Measurements from ENCODE around the gene EYA2.

EYA2 gene

DNA sequence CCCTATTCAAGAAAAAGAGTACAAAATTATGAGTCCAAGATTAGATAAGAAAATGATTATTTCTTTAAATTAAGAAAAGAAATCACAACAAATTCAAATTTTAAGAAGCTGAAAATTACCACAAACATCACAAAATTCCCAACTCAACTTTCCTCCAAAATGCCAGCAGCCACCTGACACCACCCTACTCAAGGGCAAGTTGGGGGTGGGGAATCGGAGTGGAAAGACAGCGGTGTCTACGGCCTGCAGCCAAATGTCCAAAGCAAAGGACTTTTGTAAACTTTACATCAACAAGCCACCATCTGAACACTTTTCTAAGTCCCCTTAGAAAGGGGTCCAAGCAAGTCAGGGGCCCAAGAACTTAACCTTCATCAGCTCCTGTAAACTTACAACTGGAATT, 1.6 kb upstream of the EYA2 start:
- ChIA-PET POLR2A (no interaction called here), CTCF (interaction anchor here (0.7 to 1.4 kb wide), 3 partner anchors 15 to 131 kb away, joined by 3 to 5 read pairs (median 4); no protein-coding TSS in a partner anchor)
- no peak for DNase-seq (ENCODE audit: extremely low spot score)
- TF ChIP-seq ELF4 (IDR thresholded peaks at IDR 0.05) (no peak), ZNF384 (IDR thresholded peaks at IDR 0.05) (no peak), SUZ12 (IDR thresholded peaks at IDR 0.05) (no peak), FOXM1 (IDR thresholded peaks at IDR 0.05; ENCODE audit: borderline replicate concordance) (no peak), FOXA1 (IDR thresholded peaks at IDR 0.05) (no peak), CTBP1 (IDR thresholded peaks at IDR 0.05; ENCODE audit: borderline replicate concordance) (no peak), FOXK2 (IDR thresholded peaks at IDR 0.05) (no peak), ARNT (IDR thresholded peaks at IDR 0.05) (no peak), HDGF (IDR thresholded peaks at IDR 0.05; ENCODE audit: borderline replicate concordance) (no peak), TARDBP (IDR thresholded peaks at IDR 0.05) (no peak), NFRKB (IDR thresholded peaks at IDR 0.05) (no peak), LEF1 (IDR thresholded peaks at IDR 0.05; ENCODE audit: borderline replicate concordance) (no peak), SP1 (IDR thresholded peaks at IDR 0.05) (no peak), L3MBTL2 (conservative IDR thresholded peaks at IDR 0.05) (no peak), BHLHE40 (IDR thresholded peaks at IDR 0.05; ENCODE audit: borderline replicate concordance) (no peak)
- TF ChIP-seq, protein P1, sequence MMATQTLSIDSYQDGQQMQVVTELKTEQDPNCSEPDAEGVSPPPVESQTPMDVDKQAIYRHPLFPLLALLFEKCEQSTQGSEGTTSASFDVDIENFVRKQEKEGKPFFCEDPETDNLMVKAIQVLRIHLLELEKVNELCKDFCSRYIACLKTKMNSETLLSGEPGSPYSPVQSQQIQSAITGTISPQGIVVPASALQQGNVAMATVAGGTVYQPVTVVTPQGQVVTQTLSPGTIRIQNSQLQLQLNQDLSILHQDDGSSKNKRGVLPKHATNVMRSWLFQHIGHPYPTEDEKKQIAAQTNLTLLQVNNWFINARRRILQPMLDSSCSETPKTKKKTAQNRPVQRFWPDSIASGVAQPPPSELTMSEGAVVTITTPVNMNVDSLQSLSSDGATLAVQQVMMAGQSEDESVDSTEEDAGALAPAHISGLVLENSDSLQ (IDR thresholded peaks at IDR 0.05), result no peak

DNA sequence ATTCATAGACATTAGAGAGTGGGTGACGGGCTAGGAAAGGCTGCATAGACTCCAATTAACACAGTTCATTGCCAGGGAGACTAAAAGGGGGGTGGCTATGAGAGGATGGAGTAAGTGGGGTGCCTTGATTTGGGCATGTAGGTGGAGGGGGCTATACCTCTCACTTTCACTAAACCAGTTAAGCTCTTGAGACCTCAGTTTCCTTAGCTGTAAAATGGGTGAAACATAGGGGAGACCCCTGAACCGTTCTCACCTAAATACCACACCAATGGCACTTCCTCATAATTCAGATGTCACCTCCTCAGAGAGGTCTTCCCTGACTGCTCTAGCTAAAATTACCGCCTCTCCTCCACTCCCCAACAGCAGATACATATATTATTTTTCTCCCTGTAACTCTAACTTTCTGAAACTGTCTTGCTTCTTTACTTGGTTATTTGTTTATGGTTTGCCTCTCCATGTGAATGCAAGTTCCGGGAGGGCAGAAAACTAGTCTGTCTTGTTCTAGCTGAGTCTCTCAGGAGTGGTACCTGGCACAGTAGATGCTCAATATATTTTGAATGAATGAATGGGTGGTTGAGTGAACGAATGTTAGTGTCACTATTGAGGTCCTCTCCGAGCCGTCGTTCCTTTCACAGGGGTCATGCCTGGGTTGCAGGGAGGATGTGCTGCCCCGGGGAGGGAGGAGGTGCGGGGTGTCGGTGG, 615 bp upstream of the EYA2 start:
- no peak for TF ChIP-seq ARNT (IDR thresholded peaks at IDR 0.05)
- no peak for TF ChIP-seq ZNF384 (IDR thresholded peaks at IDR 0.05)
- TF ChIP-seq, protein P1 (IDR thresholded peaks at IDR 0.05), result no peak
- POLR2A ChIA-PET, result interaction anchor here (0.6 kb wide), 1 partner anchor 93 kb away, joined by 4 read pairs; no protein-coding TSS in a partner anchor
- CTCF ChIA-PET, result interaction anchor here (1.1 to 1.4 kb wide), 2 partner anchors 16 to 131 kb away, joined by 4 to 5 read pairs; no protein-coding TSS in a partner anchor
- no peak for DNase-seq (ENCODE audit: extremely low spot score)

DNA sequence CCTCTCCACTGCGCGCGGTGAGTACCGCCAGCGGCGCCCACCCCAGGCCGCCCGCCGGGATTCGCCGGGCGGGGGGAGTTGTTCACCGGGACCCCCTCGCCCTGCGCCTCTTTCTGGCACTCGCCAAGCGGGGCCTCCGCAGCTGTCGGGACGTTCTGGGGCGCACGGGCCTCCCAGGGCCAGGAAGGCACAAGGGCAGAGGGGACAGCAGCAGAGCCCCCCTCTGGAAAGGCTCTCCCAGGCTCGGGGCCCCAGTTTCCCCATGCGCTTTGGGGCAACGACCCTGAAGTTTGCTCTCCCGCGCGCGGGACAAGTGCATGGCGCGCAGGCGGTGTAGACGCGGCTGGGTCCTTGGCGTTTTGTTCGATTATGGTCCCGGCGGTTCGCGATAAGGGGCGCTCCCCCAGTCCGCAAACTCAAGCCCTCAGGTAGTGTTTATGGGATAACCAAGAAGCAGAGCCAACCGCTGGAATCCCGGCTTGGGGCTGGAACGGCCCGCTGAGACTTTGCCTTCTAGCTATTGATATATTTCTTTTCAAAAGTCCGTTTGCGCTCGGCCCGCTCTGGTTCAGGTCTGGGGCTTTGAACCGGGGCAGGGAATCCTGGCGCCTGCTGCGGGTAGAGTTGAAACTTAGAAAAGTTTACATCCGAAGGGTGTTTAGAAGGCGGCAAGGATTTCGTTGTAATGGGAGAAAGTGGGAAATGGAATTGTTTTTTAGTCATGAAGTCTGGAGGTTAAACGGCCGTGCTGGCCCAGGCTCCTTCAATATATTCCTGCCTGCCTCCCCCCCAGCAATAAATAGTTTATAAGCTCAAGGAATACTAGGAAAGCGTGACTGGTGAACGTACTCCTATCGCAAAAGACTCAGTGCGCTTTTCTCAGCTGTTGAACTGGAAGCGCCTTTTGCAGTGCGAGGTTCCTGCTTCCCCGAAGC, 595 bp downstream of the EYA2 start:
- POLR2A ChIA-PET, result interaction anchor here (1.2 kb wide), 1 partner anchor 47 kb away, joined by 3 read pairs; no protein-coding TSS in a partner anchor

DNA sequence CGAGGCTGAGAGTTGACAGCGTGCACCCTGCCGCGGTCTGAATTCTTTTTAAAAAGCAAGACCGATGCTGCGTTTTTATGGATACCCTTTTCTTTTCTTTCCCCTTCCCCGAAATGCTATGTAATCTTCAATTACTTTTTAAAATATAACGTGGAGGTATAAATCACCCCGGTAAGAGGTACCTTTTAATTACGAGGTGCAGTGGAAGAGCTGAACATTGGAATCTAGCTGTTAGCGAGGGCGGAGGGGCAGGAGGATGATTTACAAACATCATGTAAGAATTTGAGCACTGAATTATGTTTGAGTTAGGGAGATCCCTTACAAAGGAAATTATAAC, 1.2 kb downstream of the EYA2 start:
- POLR2A ChIA-PET, result interaction anchor here (1.2 kb wide), 1 partner anchor 46 kb away, joined by 3 read pairs; no protein-coding TSS in a partner anchor
- no peak for DNase-seq (ENCODE audit: extremely low spot score)
- CTCF ChIA-PET, result interaction anchor here (1.0 kb wide), 1 partner anchor 143 kb away, joined by 3 read pairs; no protein-coding TSS in a partner anchor
- TF ChIP-seq FOXM1 (IDR thresholded peaks at IDR 0.05; ENCODE audit: borderline replicate concordance), result no peak
- TF ChIP-seq SP1 (IDR thresholded peaks at IDR 0.05), result no peak
- no peak for TF ChIP-seq NFRKB (IDR thresholded peaks at IDR 0.05)
- TF ChIP-seq, protein P1 (IDR thresholded peaks at IDR 0.05), result no peak
- TF ChIP-seq L3MBTL2 (conservative IDR thresholded peaks at IDR 0.05), result no peak; the same call in 1 of the 2 replicates
- no peak for TF ChIP-seq LEF1 (IDR thresholded peaks at IDR 0.05; ENCODE audit: borderline replicate concordance)

More for the DNA sequence above, 595 bp downstream of the EYA2 start:
- no peak for TF ChIP-seq HDGF (IDR thresholded peaks at IDR 0.05; ENCODE audit: borderline replicate concordance)
- TF ChIP-seq L3MBTL2 (conservative IDR thresholded peaks at IDR 0.05), result peak; percentile 84
- CTCF ChIA-PET, result interaction anchor here (1.0 kb wide), 1 partner anchor 142 kb away, joined by 3 read pairs; no protein-coding TSS in a partner anchor
- DNase-seq (ENCODE audit: extremely low spot score), result peak; percentile 45

DNA sequence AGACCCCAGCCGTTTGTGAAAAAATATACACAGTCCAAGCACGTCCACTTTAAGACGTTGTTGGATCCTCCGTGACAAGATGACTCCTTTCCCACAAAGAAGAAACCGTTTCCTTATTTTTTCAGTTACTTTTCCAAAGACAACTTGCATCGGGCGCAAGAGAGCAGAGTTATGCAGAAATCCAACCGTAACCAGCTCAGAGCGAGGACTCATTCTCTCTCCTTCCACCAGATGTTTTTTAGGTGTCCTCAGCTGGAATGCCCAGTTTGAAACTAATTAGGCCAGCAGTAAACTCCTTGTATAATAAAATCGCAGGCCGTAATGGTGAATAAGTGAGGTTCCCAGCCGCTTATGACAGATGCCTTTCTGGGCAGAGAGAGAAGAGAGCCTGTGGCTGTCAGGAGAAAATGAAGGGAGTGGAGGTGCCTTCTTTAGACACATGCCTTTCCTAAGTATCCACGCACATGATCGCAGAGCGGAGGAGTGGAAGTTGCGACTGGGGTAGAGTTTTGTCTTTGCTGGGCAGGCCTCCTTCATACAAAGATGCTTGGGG, 2.8 kb downstream of the EYA2 start:
- ChIA-PET POLR2A (no interaction called here), CTCF (interaction anchor here (0.6 kb wide), 1 partner anchor 228 kb away, joined by 3 read pairs; no protein-coding TSS in a partner anchor)
- no peak for DNase-seq (ENCODE audit: extremely low spot score)

More for the DNA sequence above, 2.8 kb downstream of the EYA2 start:
- TF ChIP-seq CTBP1 (IDR thresholded peaks at IDR 0.05; ENCODE audit: borderline replicate concordance) (no peak), FOXM1 (IDR thresholded peaks at IDR 0.05; ENCODE audit: borderline replicate concordance) (no peak), SP1 (IDR thresholded peaks at IDR 0.05) (no peak), SUZ12 (IDR thresholded peaks at IDR 0.05) (no peak), HDGF (IDR thresholded peaks at IDR 0.05; ENCODE audit: borderline replicate concordance) (no peak), ARNT (IDR thresholded peaks at IDR 0.05) (no peak), ELF4 (IDR thresholded peaks at IDR 0.05) (no peak), FOXK2 (IDR thresholded peaks at IDR 0.05) (no peak), NFRKB (IDR thresholded peaks at IDR 0.05) (no peak)
- TF ChIP-seq, protein P1 (IDR thresholded peaks at IDR 0.05), result no peak

Data from HEK293T (cell line).